Tibial nerve (tissue), 4 donors: ENCODE data around the gene NPEPL1. TPM values are rescaled to one million over a fixed set of nuclear protein-coding genes. Genes with fewer than 3 reads are reported as not detected.

Source experiments
- DNase-seq, 2 donors: peaks; one replicate each; pipeline ENCODE4 v3.0.0-alpha.2; 2019; ENCODE audit warnings: low spot score in 2 of 2
- H3K27ac ChIP-seq, 4 donors: fragments of 200-600 bp; sonication (generic) in 3 of 4; one replicate each; pipeline ENCODE4 v1.5.1; 2017 to 2019; ENCODE audit warnings: mild to moderate bottlenecking in 1 of 4
- H3K27me3 ChIP-seq, 2 donors: fragments of 200-600 bp; sonication (generic) in 1 of 2; one replicate each; pipeline versions ENCODE4 v1.5.1 to v1.6.0; 2017 to 2019
- H3K36me3 ChIP-seq, 3 donors: fragments of 200-600 bp; sonication (generic); one replicate each; pipeline ENCODE4 v1.5.1; 2018 to 2019
- H3K4me1 ChIP-seq, 4 donors: fragments of 200-600 bp; sonication (generic) in 3 of 4; one replicate each; pipeline ENCODE4 v1.5.1; 2017 to 2019
- H3K4me3 ChIP-seq, 4 donors: fragments of 200-600 bp; sonication (generic) in 3 of 4; one replicate each; pipeline ENCODE4 v1.5.1; 2017 to 2019; ENCODE audit warnings: mild to moderate bottlenecking in 1 of 4, moderate library complexity in 1 of 4
- H3K9me3 ChIP-seq, 4 donors: fragments of 200-600 bp; sonication (generic) in 3 of 4; one replicate each; pipeline ENCODE4 v1.5.1; 2017 to 2019
- CTCF ChIP-seq, 5 experiments: fragments of 200-600 bp in 3 of 5; fragments of 450-650 bp in 2 of 5; sonication (generic) in 3 of 5; IDR thresholded peaks; one replicate each; pipeline ENCODE4 v1.5.1; 2016 to 2019; ENCODE audit warnings: antibody characterized with exemption in 5 of 5, mild to moderate bottlenecking in 3 of 5, moderate library complexity in 2 of 5
- EP300 ChIP-seq, 2 donors: sonication (generic); formaldehyde crosslinking; IDR thresholded peaks; one replicate each; pipeline ENCODE4 v1.6.1; 2017; ENCODE audit warnings: antibody characterized with exemption in 2 of 2, mild to moderate bottlenecking in 1 of 2
- POLR2A ChIP-seq, 2 donors: fragments of 450-650 bp; IDR thresholded peaks; one replicate each; pipeline ENCODE4 v1.6.1; 2017; ENCODE audit warnings: antibody characterized with exemption in 2 of 2, mild to moderate bottlenecking in 2 of 2, moderate library complexity in 2 of 2
- WGBS, 2 donors: methylation state at CpG; one replicate each; pipeline ENCODE4 v1.1.5; 2018; 5-methylcytosine and 5-hydroxymethylcytosine counted together
- total RNA-seq, 4 donors: library from RNA; depleted of rRNA; stranded (reverse); fragments of >200 nt; gene quantifications; one replicate each; pipeline ENCODE4 v1.1.0, GENCODE V29; 2016

Gene NPEPL1
- total RNA-seq, 4 donors from 2014 or later, result 57.6 to 123 (median 73.0) TPM

GRCh38 chr20:58731192-58731591 is 38.6 kb downstream of the NPEPL1 start:
- no peak for DNase-seq

GRCh38 chr20:58737198-58737597 is 44.6 kb downstream of the NPEPL1 start:
- Histone ChIP-seq H3K4me3 (no peak overlapping the region), H3K27ac (no peak overlapping the region), H3K4me1 (no peaks in the 10 kb centered on the region), H3K9me3 (peaks cover 0 to 4% (median 0%) of the 10 kb centered on the region in 4 donors), H3K36me3 (no peaks in the 10 kb centered on the region), H3K27me3 (no peaks in the 10 kb centered on the region)
- 81% methylated on average over 1 of the region's 1 CpG for whole genome bisulfite sequencing, 2 donors
- TF ChIP-seq POLR2A (IDR thresholded peaks at IDR 0.05) (no peak), CTCF (IDR thresholded peaks at IDR 0.05) (no peak), EP300 (IDR thresholded peaks at IDR 0.05) (no peak)
- DNase-seq, result no peak

More at GRCh38 chr20:58731192-58731591, 38.6 kb downstream of the NPEPL1 start:
- H3K36me3 ChIP-seq, result no peaks in the 10 kb centered on the region
- no peaks in the 10 kb centered on the region for H3K4me1 ChIP-seq
- H3K9me3 ChIP-seq, result peaks cover 0 to 4% (median 0%) of the 10 kb centered on the region in 4 donors
- TF ChIP-seq CTCF (IDR thresholded peaks at IDR 0.05), result no peak
- no peak for TF ChIP-seq POLR2A (IDR thresholded peaks at IDR 0.05)
- no peak for TF ChIP-seq EP300 (IDR thresholded peaks at IDR 0.05)
- H3K27ac ChIP-seq, result no peak overlapping the region
- no peaks in the 10 kb centered on the region for H3K27me3 ChIP-seq
- WGBS, 2 donors, result 90 to 92% methylated on average over 2 of the region's 2 CpGs
- no peak overlapping the region for H3K4me3 ChIP-seq

- H3K27ac ChIP-seq, result no peak overlapping the region
- peaks cover 0 to 6% of the 10 kb centered on the region in 2 donors for H3K27me3 ChIP-seq
- DNase-seq, result no peak
- H3K9me3 ChIP-seq, result peaks cover 0 to 4% (median 0%) of the 10 kb centered on the region in 4 donors
- H3K36me3 ChIP-seq, result no peaks in the 10 kb centered on the region
- 87% methylated on average over 9 to 10 of the region's 10 CpGs for WGBS, 2 donors
- no peak for TF ChIP-seq POLR2A (IDR thresholded peaks at IDR 0.05)
- no peak for TF ChIP-seq EP300 (IDR thresholded peaks at IDR 0.05)
- TF ChIP-seq CTCF (IDR thresholded peaks at IDR 0.05), result no peak
- no peaks in the 10 kb centered on the region for H3K4me1 ChIP-seq
- no peak overlapping the region for H3K4me3 ChIP-seq
Measured at GRCh38 chr20:58740356-58741308, 48.0 kb downstream of the NPEPL1 start.

- Histone ChIP-seq H3K27ac (no peak overlapping the region), H3K4me1 (no peaks in the 10 kb centered on the region), H3K9me3 (peaks cover 0 to 4% (median 0%) of the 10 kb centered on the region in 4 donors), H3K27me3 (peaks cover 0 to 8% of the 10 kb centered on the region in 2 donors), H3K36me3 (no peaks in the 10 kb centered on the region), H3K4me3 (no peak overlapping the region)
- WGBS, 2 donors, result 88 to 89% methylated on average over 5 of the region's 5 CpGs
- no peak for DNase-seq
- TF ChIP-seq CTCF (IDR thresholded peaks at IDR 0.05), result no peak
Measured at GRCh38 chr20:58741384-58741783, 48.8 kb downstream of the NPEPL1 start.
